Esophagus squamous epithelium (tissue), 4 donors: Measurements from ENCODE around the gene SBF1.

Source experiments
- CTCF ChIP-seq, 6 experiments: fragments of 450-650 bp in 4 of 6; fragments of 200-600 bp in 2 of 6; sonication (generic) in 2 of 6; IDR thresholded peaks; one replicate each; pipeline ENCODE4 v1.5.1; 2016 to 2019; ENCODE audit warnings: antibody characterized with exemption in 6 of 6, mild to moderate bottlenecking in 4 of 6, moderate library complexity in 4 of 6
- POLR2A ChIP-seq, 4 donors: fragments of 450-650 bp; IDR thresholded peaks; one replicate each; pipeline ENCODE4 v1.6.1; 2017; ENCODE audit warnings: antibody characterized with exemption in 4 of 4, mild to moderate bottlenecking in 4 of 4, moderate library complexity in 3 of 4

GRCh38 chr22:50400931-50401330, 73.9 kb downstream of the SBF1 start:
- no peak for TF ChIP-seq POLR2A (IDR thresholded peaks at IDR 0.05)
- TF ChIP-seq CTCF (IDR thresholded peaks at IDR 0.05): no peak
